ENCODE measurements around the gene MAL. TPM values are rescaled to one million over a fixed set of nuclear protein-coding genes. Genes with fewer than 3 reads are reported as not detected.

MAL gene
- total and polyA plus RNA-seq, 2 of the 8 experiments (the other 6 are each of a cell fraction or from before 2014, with no cell fraction given), result not detected

DNA sequence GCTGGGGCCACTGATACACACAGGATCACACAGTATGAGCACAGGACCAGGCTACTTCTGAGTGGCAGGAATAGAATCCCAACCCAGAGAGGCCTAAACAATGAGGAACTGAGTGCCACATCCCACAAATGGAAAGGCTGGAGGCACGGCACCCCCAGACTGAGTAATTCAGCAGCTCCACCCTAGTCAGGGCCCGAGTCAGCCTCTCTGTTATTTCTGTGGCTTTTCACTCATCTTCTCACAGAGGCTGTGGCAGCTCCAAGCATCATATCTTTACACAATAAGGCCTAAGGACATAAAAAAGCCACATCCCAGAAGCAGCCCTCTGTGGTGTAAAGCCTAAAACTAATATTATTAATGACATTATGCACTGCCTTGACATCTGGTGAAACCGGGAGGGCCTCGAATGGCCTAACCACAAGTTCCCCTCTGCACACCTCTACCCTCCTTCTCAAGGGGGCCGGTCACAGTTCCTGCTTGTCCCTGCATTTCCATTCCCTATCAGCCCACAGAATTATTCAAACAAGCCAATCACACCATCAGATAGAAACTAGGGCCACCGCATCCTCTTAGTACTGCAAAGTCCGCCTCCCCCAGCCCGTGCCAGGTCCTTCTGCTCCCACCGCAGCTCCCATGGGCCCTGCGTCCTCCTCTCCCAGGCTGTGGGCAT, 12.5 kb upstream of the MAL start:
- no peaks in the 10 kb centered on the region for H3K23me2 ChIP-seq (ENCODE audit: low read depth, low read length)
- no peak overlapping the region for H4K5ac ChIP-seq (ENCODE audit: insufficient read length, low read depth, low read length)
- no peak overlapping the region for H3K27ac ChIP-seq (ENCODE audit: low read depth, low read length)
- CTCF ChIA-PET (ENCODE audit: partially characterized antibody), result no interaction called here
- H2BK20ac ChIP-seq (ENCODE audit: low read length), result no peak overlapping the region
- no peak overlapping the region; the same call in 1 of the 2 replicates for H4K8ac ChIP-seq (ENCODE audit: extremely low read depth, insufficient read depth, low read length)
- no peak overlapping the region for H2BK15ac ChIP-seq (ENCODE audit: low read length)
- H3K36me3 ChIP-seq (ENCODE audit: control insufficient read depth in 2 of 4, insufficient read depth in 4 of 4, low read length in 3 of 4), result no peaks in the 10 kb centered on the region; a peak in 1 of 8 replicates
- no peak overlapping the region for H3K4me2 ChIP-seq (ENCODE audit: insufficient read depth in 1 of 2, low read depth in 2 of 2, low read length in 2 of 2)
- no peak overlapping the region for H2BK5ac ChIP-seq (ENCODE audit: low read depth, low read length)
- H2BK12ac ChIP-seq (ENCODE audit: low read depth, low read length), result no peak overlapping the region
- H3K56ac ChIP-seq (replicated peaks; ENCODE audit: insufficient read length, low read depth, low read length), result no peak overlapping the region
- peaks cover 0 to 6% (median 0%) of the 10 kb centered on the region in 4 experiments; a peak in 1 of 7 replicates for H3K4me1 ChIP-seq (replicated peaks in 1 of 4; ENCODE audit: control insufficient read depth in 3 of 4, insufficient read depth in 4 of 4, low read length in 3 of 4)
- no peaks in the 10 kb centered on the region; a peak in 1 of 7 replicates for H3K27me3 ChIP-seq (replicated peaks in 1 of 4; ENCODE audit: control insufficient read depth in 3 of 4, extremely low read depth in 1 of 4, insufficient read depth in 3 of 4, low read length in 3 of 4)
- H3K4me3 ChIP-seq (ENCODE audit: extremely low read depth in 1 of 4, insufficient read depth in 2 of 4, low read depth in 3 of 4, low read length in 4 of 4), result no peak overlapping the region
- H3K23ac ChIP-seq (ENCODE audit: insufficient read length), result no peak overlapping the region
- no peak overlapping the region for H3K14ac ChIP-seq (ENCODE audit: insufficient read length)
- H4K91ac ChIP-seq (replicated peaks; ENCODE audit: insufficient read length, low read length), result no peak overlapping the region
- FAIRE-seq (no peak), DNase-seq (ENCODE audit: low read depth in 1 of 2, low spot score in 2 of 2) (no peak)
- H3K4ac ChIP-seq (replicated peaks; ENCODE audit: insufficient read length, low read depth, low read length), result no peak overlapping the region
- no peak overlapping the region for H3K18ac ChIP-seq (ENCODE audit: extremely low read depth, low read length)
- H2AK5ac ChIP-seq (ENCODE audit: low read depth, low read length), result no peak overlapping the region
- no peaks in the 10 kb centered on the region for H3K79me1 ChIP-seq (ENCODE audit: low read depth, low read length)
- POLR2A ChIA-PET (ENCODE audit: partially characterized antibody), result no interaction called here
- no peak overlapping the region for H2AFZ ChIP-seq (ENCODE audit: low read length)
- H4K20me1 ChIP-seq (replicated peaks in 1 of 2; ENCODE audit: control insufficient read depth in 1 of 2, insufficient read depth in 2 of 2, low read length in 2 of 2), result no peaks in the 10 kb centered on the region
- no peaks in the 10 kb centered on the region for H3K79me2 ChIP-seq (ENCODE audit: control insufficient read depth in 1 of 2, insufficient read depth in 2 of 2, low read length in 2 of 2)
- peaks cover 78 to 94% of the 10 kb centered on the region in 2 experiments for H3K9me3 ChIP-seq (ENCODE audit: insufficient read depth in 2 of 2, low read depth in 1 of 2, low read length in 1 of 2)
- WGBS, 2 experiments (ENCODE audit: extremely low coverage in 1 of 2, insufficient coverage in 1 of 2, insufficient read length in 1 of 2, insufficient replicate concordance in 2 of 2, low coverage in 1 of 2, low lambda C conversion rate in 2 of 2, missing lambda C conversion rate in 1 of 2), result 89% methylated on average over 10 of the region's 10 CpGs; no CpG with 5 or more reads in 1 of the 2 experiments
- H2BK120ac ChIP-seq (replicated peaks; ENCODE audit: low read depth, low read length), result no peak overlapping the region
- H3K9ac ChIP-seq (replicated peaks in 1 of 4; ENCODE audit: extremely low read depth in 1 of 4, low read depth in 3 of 4, low read length in 3 of 4), result no peak overlapping the region
- no peak for TF ChIP-seq JUND (IDR thresholded peaks at IDR 0.05; ENCODE audit: low read length)
- no peak for TF ChIP-seq KDM4A (IDR thresholded peaks at IDR 0.05; ENCODE audit: low read depth, low read length, severe bottlenecking)
- TF ChIP-seq POLR2AphosphoS5 (IDR thresholded peaks at IDR 0.05; ENCODE audit: low read depth, low read length), result no peak
- TF ChIP-seq CBX5 (IDR thresholded peaks at IDR 0.05; ENCODE audit: low read depth, low read length), result no peak
- TF ChIP-seq TCF12 (IDR thresholded peaks at IDR 0.05; ENCODE audit: low read depth, low read length), result no peak
- no peak for TF ChIP-seq KDM5A (IDR thresholded peaks at IDR 0.05; ENCODE audit: low read length)
- TF ChIP-seq, protein P1, sequence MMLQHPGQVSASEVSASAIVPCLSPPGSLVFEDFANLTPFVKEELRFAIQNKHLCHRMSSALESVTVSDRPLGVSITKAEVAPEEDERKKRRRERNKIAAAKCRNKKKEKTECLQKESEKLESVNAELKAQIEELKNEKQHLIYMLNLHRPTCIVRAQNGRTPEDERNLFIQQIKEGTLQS (IDR thresholded peaks at IDR 0.05; ENCODE audit: insufficient read depth, low read depth, low read length), result no peak
- TF ChIP-seq ASH2L (IDR thresholded peaks at IDR 0.05; ENCODE audit: low read length), result no peak

Data from H1 (cell line).